A673 (cell line): Measurements from ENCODE around the gene CELF4. TPM values are rescaled to one million over a fixed set of nuclear protein-coding genes. Genes with fewer than 3 reads are reported as not detected.

Source experiments
- BruUV-seq: library from RNA; stranded (reverse); fragments of 400-500 nt; replicated peaks from 2 replicates; lab custom pipeline; 2021; lab: Mats Ljungman, UMichigan
- CTCF ChIA-PET: fragments of 300-600 bp; sonication (Branson Sonifier 250); formaldehyde crosslinking; loops from one replicate; lab custom pipeline; 2022; ENCODE audit warnings: antibody characterized with exemption; lab: Charles Lee
- POLR2A ChIA-PET: fragments of 300-600 bp; sonication (Branson Sonifier 250); formaldehyde crosslinking; loops from one replicate; lab custom pipeline; 2022; ENCODE audit warnings: antibody characterized with exemption; ENCODE audit not compliant: low non-redundant PET; lab: Charles Lee
- DNase-seq: peaks from one replicate; pipeline ENCODE4 v3.0.0-alpha.2; 2015; ENCODE audit warnings: low spot score
- H3K27ac ChIP-seq: fragments of 200-600 bp; sonication (generic); 2 replicates; pipeline ENCODE4 v1.5.1; 2016; ENCODE audit warnings: mixed run types, low read depth, mild to moderate bottlenecking, mixed read lengths, antibody characterized with exemption, low read length; ENCODE audit not compliant: poor library complexity, severe bottlenecking
- H3K27me3 ChIP-seq: fragments of 200-600 bp; sonication (generic); replicated peaks from 2 replicates; pipeline ENCODE4 v1.6.1; 2017; ENCODE audit warnings: mixed run types, low read depth, mild to moderate bottlenecking, mixed read lengths, antibody characterized with exemption, low read length; ENCODE audit not compliant: insufficient read depth, poor library complexity
- H3K36me3 ChIP-seq: fragments of 200-600 bp; sonication (generic); 2 replicates; pipeline ENCODE4 v1.6.1; 2016; ENCODE audit warnings: mixed run types, mild to moderate bottlenecking, mixed read lengths, antibody characterized with exemption, low read length; ENCODE audit not compliant: insufficient read depth, poor library complexity, severe bottlenecking
- H3K4me1 ChIP-seq: fragments of 200-600 bp; sonication (generic); 2 replicates; pipeline ENCODE4 v1.6.1; 2017; ENCODE audit warnings: mixed run types, mild to moderate bottlenecking, mixed read lengths, antibody characterized with exemption, low read length; ENCODE audit not compliant: insufficient read depth, poor library complexity, severe bottlenecking
- H3K4me3 ChIP-seq: fragments of 200-600 bp; sonication (generic); 2 replicates; pipeline ENCODE4 v1.5.1; 2016; ENCODE audit warnings: low read depth, mixed run types, mild to moderate bottlenecking, mixed read lengths, low read length; ENCODE audit not compliant: poor library complexity, severe bottlenecking
- H3K9me3 ChIP-seq: fragments of 200-600 bp; sonication (generic); 2 replicates; pipeline ENCODE4 v1.6.1; 2016; ENCODE audit warnings: mixed run types, low read depth, mild to moderate bottlenecking, mixed read lengths, antibody characterized with exemption, low read length; ENCODE audit not compliant: poor library complexity, severe bottlenecking
- EZH2 ChIP-seq: fragments of 200-600 bp; sonication (generic); IDR thresholded peaks from 2 replicates; pipeline ENCODE4 v1.6.1; 2017; ENCODE audit warnings: borderline replicate concordance, low read depth, mild to moderate bottlenecking, mixed read lengths, antibody characterized with exemption, low read length; ENCODE audit not compliant: poor library complexity, severe bottlenecking
- intact Hi-C: fragments of 100-400 bp; cut with micrococcal nuclease; formaldehyde crosslinking; loops from one replicate; pipeline ENCODE4 v1.10.0; 2022; ENCODE audit not compliant: unreplicated experiment
- total RNA-seq: library from RNA; stranded (reverse); gene quantifications from 2 replicates; pipeline ENCODE4 v1.2.3, GENCODE V29; 2021
- TF ChIP-seq, protein P1 (sequence below): fragments of 300-800, 200-600 bp; sonication (generic); conservative IDR thresholded peaks from 2 replicates; pipeline ENCODE4 v1.5.1; 2017; ENCODE audit warnings: low read depth, mild to moderate bottlenecking, antibody characterized with exemption, low read length, moderate library complexity, mixed read lengths

CELF4 gene
- total RNA-seq, 1 experiment from 2014 or later = not detected

DNA sequence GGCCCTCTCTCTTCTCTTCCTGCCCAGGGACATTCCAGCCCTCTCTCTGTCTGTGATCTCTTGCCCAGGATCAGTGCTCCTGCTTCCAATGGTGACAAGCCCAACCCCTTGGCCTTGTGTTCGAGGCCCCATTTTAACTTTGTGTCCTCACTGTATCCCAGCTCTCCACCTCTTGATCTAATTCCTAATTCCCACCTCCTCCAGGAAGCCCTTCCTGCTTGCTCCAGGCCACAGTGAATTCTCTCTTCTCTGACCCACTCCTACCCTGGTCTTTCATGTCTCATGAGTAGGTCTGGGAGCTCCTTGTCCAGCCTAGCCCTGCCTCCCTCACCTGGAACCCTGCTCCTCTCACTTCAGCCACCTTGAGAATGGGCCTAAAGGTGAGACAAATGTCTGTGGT is 249.1 kb downstream of the CELF4 start:
- H3K4me3 ChIP-seq = no peak overlapping the region
- BruUV-seq = no TSS peak
- no peaks in the 10 kb centered on the region for H3K4me1 ChIP-seq
- H3K27ac ChIP-seq = no peak overlapping the region
- no peaks in the 10 kb centered on the region for H3K27me3 ChIP-seq
- no peaks in the 10 kb centered on the region for H3K36me3 ChIP-seq
- TF ChIP-seq, protein P1, sequence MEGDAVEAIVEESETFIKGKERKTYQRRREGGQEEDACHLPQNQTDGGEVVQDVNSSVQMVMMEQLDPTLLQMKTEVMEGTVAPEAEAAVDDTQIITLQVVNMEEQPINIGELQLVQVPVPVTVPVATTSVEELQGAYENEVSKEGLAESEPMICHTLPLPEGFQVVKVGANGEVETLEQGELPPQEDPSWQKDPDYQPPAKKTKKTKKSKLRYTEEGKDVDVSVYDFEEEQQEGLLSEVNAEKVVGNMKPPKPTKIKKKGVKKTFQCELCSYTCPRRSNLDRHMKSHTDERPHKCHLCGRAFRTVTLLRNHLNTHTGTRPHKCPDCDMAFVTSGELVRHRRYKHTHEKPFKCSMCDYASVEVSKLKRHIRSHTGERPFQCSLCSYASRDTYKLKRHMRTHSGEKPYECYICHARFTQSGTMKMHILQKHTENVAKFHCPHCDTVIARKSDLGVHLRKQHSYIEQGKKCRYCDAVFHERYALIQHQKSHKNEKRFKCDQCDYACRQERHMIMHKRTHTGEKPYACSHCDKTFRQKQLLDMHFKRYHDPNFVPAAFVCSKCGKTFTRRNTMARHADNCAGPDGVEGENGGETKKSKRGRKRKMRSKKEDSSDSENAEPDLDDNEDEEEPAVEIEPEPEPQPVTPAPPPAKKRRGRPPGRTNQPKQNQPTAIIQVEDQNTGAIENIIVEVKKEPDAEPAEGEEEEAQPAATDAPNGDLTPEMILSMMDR = no peak
- TF ChIP-seq EZH2 = no peak
- ChIA-PET POLR2A (no interaction called here), CTCF (no interaction called here)
- intact Hi-C loops = no loop called here
- H3K9me3 ChIP-seq = no peaks in the 10 kb centered on the region
- no peak for DNase-seq

DNA sequence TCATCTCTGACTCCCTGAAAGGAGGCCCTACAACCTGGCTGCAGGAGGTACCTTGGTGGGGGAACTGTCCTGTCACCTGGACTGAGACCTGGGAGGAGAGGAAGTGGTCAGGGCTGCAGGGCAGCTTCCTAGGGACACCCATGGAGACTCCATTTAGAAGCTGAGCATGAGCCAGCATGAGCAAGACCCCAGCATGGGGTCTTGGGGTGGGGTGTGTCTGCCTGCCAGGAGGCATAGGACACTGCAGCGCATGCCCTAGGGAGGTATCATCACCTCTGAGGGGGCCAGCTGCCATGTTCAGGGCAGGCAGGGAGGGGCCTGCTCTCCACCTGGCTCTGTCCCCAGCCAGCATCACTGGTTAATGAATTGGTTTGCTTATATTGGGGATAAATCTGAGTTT is 249.7 kb downstream of the CELF4 start:
- no peaks in the 10 kb centered on the region for H3K4me1 ChIP-seq
- no peak overlapping the region for H3K4me3 ChIP-seq
- no peak for DNase-seq
- TF ChIP-seq EZH2 = no peak
- TF ChIP-seq, protein P1 = no peak
- no peaks in the 10 kb centered on the region for H3K9me3 ChIP-seq
- H3K27me3 ChIP-seq = no peaks in the 10 kb centered on the region
- POLR2A ChIA-PET = no interaction called here
- CTCF ChIA-PET = no interaction called here
- intact Hi-C loops = no loop called here
- H3K27ac ChIP-seq = no peak overlapping the region
- no TSS peak for BruUV-seq
- H3K36me3 ChIP-seq = no peaks in the 10 kb centered on the region

DNA sequence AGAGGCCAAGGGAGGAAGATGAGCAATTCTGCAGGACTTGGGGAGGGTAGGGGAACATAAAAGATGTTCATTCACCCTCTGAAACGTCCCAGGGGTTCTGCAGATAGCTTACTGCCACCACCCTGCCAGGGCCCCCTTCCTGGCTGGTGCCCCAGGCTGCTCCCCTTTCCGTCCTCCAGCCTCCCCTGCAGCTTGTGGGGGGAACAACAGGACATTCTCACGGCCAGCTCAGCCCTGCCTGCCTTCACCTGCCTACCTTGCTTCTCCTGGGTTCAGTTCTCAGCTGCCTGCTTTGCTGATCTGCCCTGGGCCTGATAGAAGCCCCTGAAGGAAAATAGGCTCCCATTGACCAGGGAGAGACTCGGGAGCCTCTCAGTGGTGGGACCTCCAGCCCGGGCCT is 251.1 kb downstream of the CELF4 start:
- ChIA-PET POLR2A (no interaction called here), CTCF (no interaction called here)
- intact Hi-C loops = no loop called here
- DNase-seq = no peak
- Histone ChIP-seq H3K27ac (no peak overlapping the region), H3K27me3 (no peaks in the 10 kb centered on the region), H3K36me3 (no peaks in the 10 kb centered on the region), H3K9me3 (no peaks in the 10 kb centered on the region), H3K4me3 (no peak overlapping the region), H3K4me1 (no peaks in the 10 kb centered on the region)
- no TSS peak for BruUV-seq
- TF ChIP-seq, protein P1 = no peak
- no peak for TF ChIP-seq EZH2
